Endodermal cell (in vitro differentiated cells): ENCODE measurements around the gene APOBEC3A. TPM values are rescaled to one million over a fixed set of nuclear protein-coding genes. Genes with fewer than 3 reads are reported as not detected.
"Not testable (repeated sequence)": the region's sequence is repeated elsewhere in the genome, so short reads cannot be mapped to it uniquely, and the experiment has no call there.

Experiments
- DNase-seq: peaks from one replicate; pipeline ENCODE4 v3.0.0-alpha.2; 2017
- H3K27ac ChIP-seq: 2 replicates; pipeline ENCODE4 v1.5.1; 2013; ENCODE audit warnings: mild to moderate bottlenecking, low read depth, low read length, moderate library complexity
- H3K27me3 ChIP-seq: 2 replicates; pipeline ENCODE4 v1.6.1; 2013; ENCODE audit warnings: mild to moderate bottlenecking, low read length, moderate library complexity; ENCODE audit not compliant: insufficient read depth, control insufficient read depth, poor library complexity, severe bottlenecking
- H3K36me3 ChIP-seq: 2 replicates; pipeline ENCODE4 v1.7.0; 2013; ENCODE audit warnings: mild to moderate bottlenecking, low read length, moderate library complexity; ENCODE audit not compliant: control insufficient read depth, insufficient read depth
- H3K4me1 ChIP-seq: one replicate; pipeline ENCODE4 v1.7.0; 2013; ENCODE audit warnings: low read length; ENCODE audit not compliant: control insufficient read depth, insufficient read depth
- H3K4me3 ChIP-seq: 2 replicates; pipeline ENCODE4 v1.5.1; 2013; ENCODE audit warnings: mild to moderate bottlenecking, low read length, moderate library complexity
- H3K9ac ChIP-seq: 2 replicates; pipeline ENCODE4 v1.6.1; 2013; ENCODE audit warnings: mild to moderate bottlenecking, low read length, moderate library complexity; ENCODE audit not compliant: poor library complexity, severe bottlenecking; ENCODE audit errors: extremely low read depth
- H3K9me3 ChIP-seq: 2 replicates; pipeline ENCODE4 v1.6.1; 2013; ENCODE audit warnings: mild to moderate bottlenecking, low read length, moderate library complexity; ENCODE audit not compliant: control insufficient read depth
- H3K27ac Mint-ChIP-seq: 2 replicates; pipeline ENCODE4 v1.8.0; 2020; ENCODE audit warnings: mixed read lengths
- H3K27me3 Mint-ChIP-seq: 2 replicates; pipeline ENCODE4 v1.8.0; 2021; ENCODE audit warnings: mild to moderate bottlenecking, mixed read lengths; ENCODE audit not compliant: insufficient read depth
- H3K36me3 Mint-ChIP-seq: 2 replicates; pipeline ENCODE4 v1.8.0; 2020; ENCODE audit warnings: low read depth, mixed read lengths
- H3K4me1 Mint-ChIP-seq: 2 replicates; pipeline ENCODE4 v1.8.0; 2020; ENCODE audit warnings: mixed read lengths
- H3K4me3 Mint-ChIP-seq: 2 replicates; pipeline ENCODE4 v1.8.0; 2020; ENCODE audit warnings: mild to moderate bottlenecking, moderate library complexity, mixed read lengths
- H3K9me3 Mint-ChIP-seq: 2 replicates; pipeline ENCODE4 v1.8.0; 2020; ENCODE audit warnings: mild to moderate bottlenecking, mixed read lengths
- WGBS, 2 experiments: methylation state at CpG; one replicate each; pipeline versions ENCODE4 v1.1.5 to v1.1.7; 2013; ENCODE audit warnings: missing lambda C conversion rate in 2 of 2, mixed read lengths in 1 of 2; ENCODE audit not compliant: insufficient coverage in 1 of 2, insufficient read length in 1 of 2; 5-methylcytosine and 5-hydroxymethylcytosine counted together
- total RNA-seq, 2 donors: library from RNA; stranded (reverse); fragmentation: NEBNext Ultra II Directional in 1 of 2; extraction: Animal tissue kit (Norgen Biotek cat#: 25700) in 1 of 2; gene quantifications; 2 replicates in 1 of 2; 3 replicates in 1 of 2; pipeline ENCODE4 v1.2.1, GENCODE V29; 2021
- TF ChIP-seq, protein P1 (sequence below): fragments of 200-600 bp; sonication (generic); conservative IDR thresholded peaks from 2 replicates; pipeline ENCODE4 v1.5.0; 2021; ENCODE audit warnings: antibody characterized with exemption, mild to moderate bottlenecking

The APOBEC3A gene
- total RNA-seq, 2 donors from 2014 or later, result not detected

DNA sequence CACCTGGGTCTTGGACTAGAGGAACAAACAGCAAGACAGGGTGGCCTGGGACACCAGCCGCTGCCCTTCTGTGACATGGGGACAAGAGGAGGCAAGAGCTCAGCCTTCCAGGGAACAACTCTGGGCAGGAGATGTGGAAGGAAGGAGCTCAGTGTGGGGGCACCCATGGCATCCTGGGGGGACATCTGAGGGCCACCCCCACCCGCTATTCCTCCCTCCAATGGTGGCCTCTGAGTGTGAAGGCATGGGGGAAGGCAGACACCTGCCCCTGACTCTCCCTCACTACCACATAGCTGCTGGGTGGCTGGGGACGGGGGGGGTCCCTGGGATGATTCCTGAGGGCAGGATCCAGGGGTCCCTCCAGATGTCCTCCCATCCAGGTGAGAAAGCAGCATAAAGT lies 29.2 kb downstream of the APOBEC3A start:
- Mint-ChIP-seq H3K27me3 (peaks cover 7% of the 10 kb centered on the region), H3K9me3 (peaks cover 31% of the 10 kb centered on the region), H3K4me1 (no peaks in the 10 kb centered on the region), H3K4me3 (no peak overlapping the region), H3K36me3 (no peaks in the 10 kb centered on the region), H3K27ac (no peak overlapping the region)
- Histone ChIP-seq H3K9ac (no peak overlapping the region), H3K27me3 (no peaks in the 10 kb centered on the region), H3K27ac (no peak overlapping the region), H3K4me1 (no peaks in the 10 kb centered on the region), H3K36me3 (no peaks in the 10 kb centered on the region), H3K4me3 (no peak overlapping the region), H3K9me3 (no peaks in the 10 kb centered on the region)
- WGBS, 2 experiments, result 83 to 100% methylated on average over 2 to 3 of the region's 3 CpGs
- DNase-seq, result no peak
- TF ChIP-seq, protein P1, sequence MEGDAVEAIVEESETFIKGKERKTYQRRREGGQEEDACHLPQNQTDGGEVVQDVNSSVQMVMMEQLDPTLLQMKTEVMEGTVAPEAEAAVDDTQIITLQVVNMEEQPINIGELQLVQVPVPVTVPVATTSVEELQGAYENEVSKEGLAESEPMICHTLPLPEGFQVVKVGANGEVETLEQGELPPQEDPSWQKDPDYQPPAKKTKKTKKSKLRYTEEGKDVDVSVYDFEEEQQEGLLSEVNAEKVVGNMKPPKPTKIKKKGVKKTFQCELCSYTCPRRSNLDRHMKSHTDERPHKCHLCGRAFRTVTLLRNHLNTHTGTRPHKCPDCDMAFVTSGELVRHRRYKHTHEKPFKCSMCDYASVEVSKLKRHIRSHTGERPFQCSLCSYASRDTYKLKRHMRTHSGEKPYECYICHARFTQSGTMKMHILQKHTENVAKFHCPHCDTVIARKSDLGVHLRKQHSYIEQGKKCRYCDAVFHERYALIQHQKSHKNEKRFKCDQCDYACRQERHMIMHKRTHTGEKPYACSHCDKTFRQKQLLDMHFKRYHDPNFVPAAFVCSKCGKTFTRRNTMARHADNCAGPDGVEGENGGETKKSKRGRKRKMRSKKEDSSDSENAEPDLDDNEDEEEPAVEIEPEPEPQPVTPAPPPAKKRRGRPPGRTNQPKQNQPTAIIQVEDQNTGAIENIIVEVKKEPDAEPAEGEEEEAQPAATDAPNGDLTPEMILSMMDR, result no peak

DNA sequence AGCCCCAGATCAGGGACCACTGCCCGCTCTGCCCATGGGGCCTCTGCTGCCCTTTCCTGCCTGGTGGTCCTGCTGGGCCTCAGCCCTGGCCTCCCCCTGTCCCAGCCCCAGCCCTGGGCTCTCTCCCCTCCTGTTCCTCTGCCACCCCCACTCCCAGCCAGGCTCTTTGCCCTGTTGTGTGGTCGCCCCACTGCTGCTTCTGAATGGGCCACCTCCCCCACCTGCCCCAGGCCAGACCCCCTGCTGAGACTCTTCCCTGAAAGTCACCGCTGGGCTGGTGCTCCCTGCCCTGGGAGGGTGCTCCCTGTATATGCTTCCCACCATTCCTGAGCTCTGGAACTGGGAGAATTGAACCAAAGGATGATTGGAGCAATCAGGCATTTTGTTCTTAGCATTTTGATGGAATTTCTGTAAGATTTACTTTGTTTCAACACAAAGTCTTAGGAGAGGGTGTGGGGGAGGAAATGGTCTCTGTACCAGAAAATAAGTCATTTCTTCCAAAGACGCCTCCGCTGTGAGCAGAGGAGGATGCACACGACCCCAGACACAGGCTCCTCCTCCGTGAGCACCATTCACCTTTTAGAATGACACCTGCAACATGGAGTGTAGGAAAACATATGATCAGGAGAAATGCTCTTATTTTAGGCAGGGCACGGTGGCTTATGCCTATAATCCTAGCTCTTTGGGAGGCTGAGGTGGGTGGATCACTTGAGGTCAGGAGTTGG lies 29.9 kb downstream of the APOBEC3A start:
- H3K4me3 Mint-ChIP-seq, result no peak overlapping the region
- WGBS, 2 experiments, result 84 to 99% methylated on average over 6 to 8 of the region's 8 CpGs
- Histone ChIP-seq H3K4me3 (no peak overlapping the region), H3K27me3 (no peaks in the 10 kb centered on the region), H3K9me3 (no peaks in the 10 kb centered on the region), H3K27ac (no peak overlapping the region), H3K4me1 (no peaks in the 10 kb centered on the region), H3K36me3 (no peaks in the 10 kb centered on the region), H3K9ac (no peak overlapping the region)
- no peak for DNase-seq
- no peaks in the 10 kb centered on the region for H3K36me3 Mint-ChIP-seq
- H3K27me3 Mint-ChIP-seq, result peaks cover 7% of the 10 kb centered on the region
- TF ChIP-seq, protein P1, result no peak
- H3K9me3 Mint-ChIP-seq, result peaks cover 27% of the 10 kb centered on the region
- H3K27ac Mint-ChIP-seq, result no peak overlapping the region
- peaks cover under 1% of the 10 kb centered on the region for H3K4me1 Mint-ChIP-seq

DNA sequence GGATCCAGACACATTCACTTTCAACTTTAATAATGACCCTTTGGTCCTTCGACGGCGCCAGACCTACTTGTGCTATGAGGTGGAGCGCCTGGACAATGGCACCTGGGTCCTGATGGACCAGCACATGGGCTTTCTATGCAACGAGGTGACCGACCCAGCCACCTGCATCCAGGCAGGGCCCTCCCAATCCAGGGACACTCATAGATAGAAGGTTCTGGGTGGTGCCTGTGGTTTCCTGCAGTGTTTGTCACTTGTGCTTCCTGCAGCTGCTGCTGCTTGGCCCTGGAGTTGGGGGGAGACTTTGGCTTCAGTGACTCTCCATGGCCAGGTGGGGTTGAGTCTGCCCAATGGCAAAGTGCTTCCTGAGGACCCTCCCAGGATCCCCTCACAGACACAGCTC lies 32.1 kb downstream of the APOBEC3A start:
- Histone ChIP-seq H3K4me1 (no peaks in the 10 kb centered on the region), H3K27me3 (no peaks in the 10 kb centered on the region), H3K9ac (no peak overlapping the region), H3K9me3 (no peaks in the 10 kb centered on the region), H3K4me3 (no peak overlapping the region), H3K27ac (no peak overlapping the region), H3K36me3 (no peaks in the 10 kb centered on the region)
- H3K4me1 Mint-ChIP-seq, result peaks cover 4% of the 10 kb centered on the region
- TF ChIP-seq, protein P1, result no peak
- no peaks in the 10 kb centered on the region for H3K36me3 Mint-ChIP-seq
- H3K27me3 Mint-ChIP-seq, result peaks cover 7% of the 10 kb centered on the region
- H3K4me3 Mint-ChIP-seq, result no peak overlapping the region
- H3K9me3 Mint-ChIP-seq, result peaks cover 6% of the 10 kb centered on the region
- DNase-seq, result no peak
- 82 to 96% methylated on average over 4 to 6 of the region's 6 CpGs for WGBS, 2 experiments
- H3K27ac Mint-ChIP-seq, result no peak overlapping the region

DNA sequence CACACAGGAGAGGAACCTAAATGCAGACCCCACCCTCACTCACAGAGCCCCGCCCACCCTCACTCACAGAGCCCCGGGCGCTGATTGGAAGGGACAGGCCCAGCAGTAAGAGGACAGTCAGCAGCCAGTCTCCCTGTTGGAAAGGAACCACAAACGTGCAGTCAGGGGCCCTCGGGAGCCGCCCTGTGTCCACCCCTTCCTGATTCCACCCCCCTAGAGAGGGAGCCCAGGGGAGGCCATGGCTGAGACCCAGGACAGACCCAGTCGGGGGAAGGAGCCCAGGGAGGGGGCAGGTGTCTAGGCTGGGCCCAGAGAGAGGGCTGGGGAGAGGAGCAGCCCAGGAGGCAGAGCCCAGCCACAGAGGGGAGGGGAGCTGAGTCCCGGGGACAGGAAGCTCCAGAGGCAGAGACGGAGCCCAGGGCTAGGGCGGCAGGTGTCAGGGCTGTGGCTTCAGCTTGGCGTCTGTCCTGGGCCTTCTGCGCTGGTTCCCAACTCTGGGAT lies 35.5 kb downstream of the APOBEC3A start:
- H3K9me3 Mint-ChIP-seq, H3K4me3 ChIP-seq, H3K36me3 Mint-ChIP-seq, H3K9me3 ChIP-seq, H3K4me1 ChIP-seq, H3K9ac ChIP-seq, H3K27ac Mint-ChIP-seq, H3K4me1 Mint-ChIP-seq, H3K4me3 Mint-ChIP-seq, H3K36me3 ChIP-seq, H3K27me3 ChIP-seq, H3K27ac ChIP-seq: not testable (repeated sequence)
- DNase-seq, result peak; percentile 89
- peaks cover 12% of the 10 kb centered on the region for H3K27me3 Mint-ChIP-seq
- WGBS, 2 experiments, result 44% methylated on average over 9 of the region's 12 CpGs; no CpG with 5 or more reads in 1 of the 2 experiments
